ENCODE measurements around the gene LAMB1.
"Not testable (repeated sequence)": the region's sequence is repeated elsewhere in the genome, so short reads cannot be mapped to it uniquely, and the experiment has no call there.

Gene LAMB1

DNA sequence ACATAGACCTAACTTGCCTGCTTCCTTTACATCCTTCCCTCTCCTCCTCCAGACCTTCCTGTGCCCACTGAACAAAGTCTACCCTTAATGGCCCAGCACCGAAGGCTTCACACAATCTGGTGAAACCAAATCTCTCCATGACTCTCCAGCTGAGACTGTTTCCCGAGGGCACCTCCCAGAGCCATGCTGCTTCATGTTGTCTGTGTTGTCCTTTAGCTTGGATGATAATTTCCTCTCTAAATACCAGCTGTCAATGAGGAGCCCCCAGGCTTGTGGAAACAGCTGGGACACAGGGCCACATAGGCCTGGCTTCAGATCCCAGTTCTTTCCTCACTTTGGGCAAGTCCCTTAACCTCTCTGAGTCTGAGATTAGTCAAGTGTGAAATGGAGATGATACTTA lies 57.6 kb downstream of the LAMB1 start:
- no peak for DNase-seq (ENCODE audit: low read depth)

DNA sequence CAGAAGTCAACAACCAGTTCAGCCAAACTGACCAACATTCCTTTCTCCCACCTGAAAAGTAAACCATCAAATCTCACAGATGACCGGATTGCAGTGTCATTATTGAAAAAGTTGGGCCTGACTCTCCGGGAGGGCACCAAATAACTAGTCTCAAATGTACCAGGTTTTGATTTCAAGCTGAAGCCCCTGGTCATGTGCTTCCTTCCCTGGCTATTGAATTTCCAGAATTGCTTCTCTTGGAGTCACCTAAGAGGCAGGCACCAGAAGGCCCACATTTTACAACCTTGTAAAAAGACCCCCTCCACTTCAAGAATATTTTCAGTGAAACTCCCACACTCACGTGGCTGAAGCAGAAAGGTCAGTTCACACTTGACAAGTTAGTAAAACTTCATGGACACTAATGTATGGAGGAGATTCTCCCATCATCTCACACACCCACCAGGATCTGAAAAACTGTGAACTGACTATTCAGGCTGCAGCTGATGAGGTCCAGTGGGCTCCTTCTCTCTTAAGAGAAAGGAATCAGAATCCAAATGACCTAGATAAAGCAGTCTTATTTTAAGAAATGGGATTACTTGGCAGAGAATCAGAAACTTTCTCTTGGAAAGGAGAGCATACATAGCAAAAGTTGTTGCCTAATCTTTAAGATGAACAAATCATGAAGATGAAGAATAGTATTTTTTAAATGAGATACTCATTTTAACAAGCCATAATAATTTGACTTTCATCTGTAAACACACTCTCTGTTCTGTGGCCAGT lies 58.4 kb downstream of the LAMB1 start:
- no peak for DNase-seq (ENCODE audit: low read depth)

DNA sequence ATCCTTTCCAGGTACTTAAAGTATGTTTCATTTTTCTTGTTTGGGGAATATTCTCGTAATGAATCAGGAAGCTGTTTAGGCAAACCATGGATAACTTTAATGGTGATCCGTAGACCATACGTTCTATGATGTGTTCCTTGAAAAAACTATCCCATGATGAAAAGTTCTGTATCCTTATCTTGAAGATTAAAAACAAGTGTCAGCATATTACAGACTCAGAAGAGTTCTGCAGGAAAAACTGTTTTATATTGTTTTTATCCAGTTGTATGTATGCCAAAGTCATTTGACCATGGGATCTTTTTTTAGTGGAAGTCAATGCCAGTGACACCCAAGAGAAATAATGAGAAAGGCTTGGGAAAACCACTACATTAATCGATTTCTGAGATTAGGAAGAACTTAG lies 59.9 kb downstream of the LAMB1 start:
- DNase-seq (ENCODE audit: low read depth), result no peak

DNA sequence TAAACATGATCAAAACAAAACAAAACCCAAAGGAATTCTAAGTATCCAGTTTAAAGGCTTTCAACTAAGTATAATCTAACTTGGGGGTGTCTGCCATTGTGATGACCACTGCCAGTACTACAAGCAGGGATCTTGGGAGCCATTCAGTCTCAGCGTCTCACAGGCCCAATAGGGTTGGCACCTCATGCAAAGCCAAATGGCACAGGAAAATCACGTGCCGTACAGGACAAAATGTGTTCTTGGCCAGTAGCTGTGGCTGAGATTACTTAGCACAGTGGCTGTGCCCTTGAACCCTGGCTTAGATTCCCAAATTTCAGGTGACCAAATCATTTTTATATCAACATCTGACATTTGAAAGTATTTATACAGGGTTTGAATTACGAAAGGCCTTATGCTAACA lies 62.0 kb downstream of the LAMB1 start:
- DNase-seq (ENCODE audit: low read depth), result no peak

DNA sequence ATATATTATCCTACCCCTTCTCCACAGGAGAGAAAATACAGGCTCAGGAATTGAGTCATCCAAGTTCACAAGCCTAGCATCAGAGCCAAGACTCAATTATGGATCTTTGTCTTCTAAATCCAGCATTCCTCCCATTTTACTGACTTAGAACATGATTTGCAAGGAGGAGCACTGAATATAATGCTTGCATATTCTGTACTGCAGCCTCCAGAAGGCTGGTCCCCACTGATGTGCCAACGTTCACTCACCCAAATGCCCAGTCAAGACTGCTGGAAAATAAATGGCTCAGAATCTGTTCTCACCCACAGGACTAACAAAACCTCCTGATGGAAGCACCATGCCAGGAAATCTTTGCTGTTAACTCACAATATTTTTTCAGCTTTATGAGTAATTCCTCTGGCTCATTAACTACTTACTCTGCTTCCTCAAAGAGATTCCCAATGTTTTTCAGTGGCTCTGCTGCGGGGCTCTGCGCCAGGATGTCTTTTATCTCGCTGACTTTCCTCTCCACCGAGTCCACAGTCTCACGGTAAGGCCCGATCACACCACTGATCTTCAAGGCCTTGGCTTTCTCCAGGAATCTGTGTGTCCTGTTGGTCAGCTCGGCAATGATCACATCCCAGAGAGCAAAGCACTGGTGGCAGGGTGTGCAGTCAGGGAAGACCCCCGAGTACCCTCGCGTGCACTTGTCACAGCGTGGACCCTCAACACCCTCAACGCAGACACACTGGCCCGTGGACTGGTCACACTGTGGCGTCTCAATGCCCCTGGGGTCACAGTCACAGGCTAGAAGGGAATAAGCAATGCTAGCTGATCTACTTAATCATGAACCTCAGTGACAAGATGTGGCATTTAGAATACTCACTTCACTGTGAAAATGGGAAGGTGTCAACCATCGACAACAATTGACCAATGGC lies 63.1 kb downstream of the LAMB1 start:
- no peak for DNase-seq (ENCODE audit: low read depth)

DNA sequence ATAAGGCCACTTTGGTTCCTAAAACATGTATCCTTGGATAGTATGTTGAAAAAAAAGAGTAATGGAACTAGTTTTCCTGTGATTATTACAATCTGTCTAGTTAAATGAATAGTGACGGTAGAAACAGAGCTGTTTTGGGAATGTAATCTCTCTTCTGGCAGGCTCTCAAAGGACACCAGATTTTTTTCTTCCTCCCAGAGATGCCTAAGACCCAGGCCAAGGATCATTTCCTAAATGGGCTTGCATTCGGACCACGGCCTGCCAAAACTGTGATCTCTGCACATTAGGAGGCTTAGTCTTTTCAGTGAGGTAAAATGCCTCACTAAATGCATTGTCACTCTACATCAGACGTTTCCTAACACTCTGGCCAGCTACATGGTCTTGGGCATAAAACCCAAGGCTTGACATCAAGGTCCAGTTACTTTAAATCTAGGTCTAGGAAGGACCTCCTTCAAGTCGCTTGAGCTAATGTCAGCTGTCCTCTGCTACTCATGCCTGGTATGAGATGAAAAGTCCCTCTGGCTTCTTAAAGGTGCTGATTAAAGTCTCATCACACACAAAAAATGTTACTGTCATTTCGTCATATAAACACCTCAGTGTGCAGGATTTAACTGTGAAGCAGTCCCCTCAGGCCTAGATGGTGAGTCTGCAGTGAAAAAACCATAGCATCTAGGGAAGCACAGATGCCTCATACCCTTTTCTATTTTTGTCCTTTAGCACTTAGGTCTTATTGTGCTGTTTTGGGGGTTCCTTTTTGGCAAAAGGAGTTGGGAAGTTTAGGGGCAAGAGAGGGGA lies 64.3 kb downstream of the LAMB1 start:
- DNase-seq (ENCODE audit: low read depth), result no peak

DNA sequence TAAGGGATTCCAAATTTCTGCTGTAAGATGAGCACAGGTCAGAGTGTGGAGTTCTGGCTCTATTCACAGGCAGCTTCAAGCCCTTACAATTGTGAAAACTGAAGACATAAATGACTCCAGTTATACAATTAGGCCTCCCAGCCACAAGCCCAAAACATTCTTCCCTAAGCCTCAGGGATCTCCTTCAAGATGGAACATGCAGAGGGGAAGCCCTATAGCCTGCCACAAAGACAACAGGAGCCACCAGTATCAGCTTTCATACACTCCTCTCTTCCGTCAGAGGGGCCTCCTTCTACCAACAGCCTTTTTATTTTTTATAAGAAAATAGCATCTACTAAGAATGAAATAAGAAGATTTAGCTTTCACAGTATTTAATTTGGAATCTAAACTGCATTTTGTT lies 65.4 kb downstream of the LAMB1 start:
- DNase-seq (ENCODE audit: low read depth), result no peak

DNA sequence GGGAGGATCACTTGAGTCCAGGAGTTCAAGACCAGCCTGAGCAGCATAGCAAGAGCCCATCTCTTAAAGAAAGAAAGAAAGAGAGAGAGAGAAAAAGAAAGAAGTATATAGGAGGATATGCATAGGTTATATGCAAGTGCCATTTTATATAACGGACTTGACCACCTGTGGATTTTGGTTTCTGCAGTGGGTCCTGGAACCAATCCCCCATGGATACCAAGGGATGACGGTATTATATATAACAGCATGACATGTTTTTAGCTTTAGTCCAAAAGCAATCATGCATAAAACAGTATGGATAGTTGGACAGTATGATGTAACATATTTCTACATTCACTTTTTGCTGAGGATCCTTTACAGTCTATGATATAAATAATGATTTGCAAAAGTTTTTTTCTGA lies 66.6 kb downstream of the LAMB1 start:
- DNase-seq (ENCODE audit: low read depth), result no peak

DNA sequence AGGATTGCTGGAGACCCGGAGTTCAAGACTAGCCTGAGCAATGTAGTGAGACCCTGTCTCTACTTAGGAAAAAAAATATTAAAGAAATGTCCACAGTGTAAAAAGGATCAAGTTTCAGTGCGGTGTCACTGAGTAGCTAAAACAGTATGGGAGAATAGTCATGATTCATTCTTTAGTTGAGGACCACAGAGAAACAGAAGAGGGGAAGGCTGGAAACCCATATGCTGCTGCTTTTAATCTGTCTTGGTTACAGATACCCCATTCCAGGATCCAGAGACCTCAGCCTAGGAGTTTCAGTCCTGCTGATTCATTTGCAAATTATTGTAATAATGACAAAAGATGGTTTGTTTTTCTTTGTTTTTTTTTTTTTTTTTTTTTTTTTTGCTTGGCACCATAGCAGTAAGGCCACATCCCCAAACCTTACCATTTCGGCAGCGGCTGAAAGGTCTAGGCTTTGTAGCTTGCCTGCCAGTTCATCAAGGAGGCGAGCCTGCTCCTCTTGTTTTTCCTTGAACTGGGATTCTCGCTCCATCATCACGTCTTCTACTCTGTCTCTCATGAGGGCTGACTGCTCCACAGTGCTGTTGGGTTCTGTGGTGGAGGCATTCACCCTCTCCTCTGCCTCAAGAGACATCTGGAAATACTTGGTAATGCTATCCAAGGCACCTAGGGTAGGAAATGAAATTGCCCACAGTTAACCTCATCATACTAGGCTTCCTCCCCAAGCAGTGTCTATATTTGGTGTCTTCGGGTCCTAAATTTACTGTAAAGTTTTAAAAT lies 67.8 kb downstream of the LAMB1 start:
- no peak for DNase-seq (ENCODE audit: low read depth)

DNA sequence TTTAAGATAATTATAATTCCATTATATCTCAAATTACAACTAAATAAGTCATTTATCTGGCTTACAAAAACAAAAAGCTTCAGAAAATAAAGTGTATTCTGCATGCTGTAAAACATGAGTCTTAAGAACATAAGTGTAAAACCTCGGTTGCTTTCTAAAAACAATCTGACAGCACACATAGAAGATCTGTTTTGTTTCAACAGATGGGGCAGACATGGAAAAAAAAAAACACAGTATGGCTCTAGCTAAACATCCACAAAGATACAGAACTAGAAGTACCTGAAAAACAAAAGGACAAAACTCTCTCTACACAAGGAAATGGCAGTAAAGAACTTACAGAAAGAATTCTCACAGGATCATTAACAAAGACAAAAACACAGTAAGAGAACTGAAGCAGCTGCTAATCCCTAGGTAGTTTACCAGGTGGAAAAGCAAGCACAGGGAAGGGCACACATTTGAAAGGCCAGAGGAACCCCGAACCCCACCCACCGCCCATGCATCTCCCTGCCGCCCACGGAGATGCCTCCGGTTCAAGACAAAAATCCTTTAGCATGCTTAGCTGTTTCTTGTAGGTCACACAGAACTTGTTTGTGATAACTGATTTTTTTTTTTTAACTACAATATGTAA lies 69.5 kb downstream of the LAMB1 start:
- DNase-seq (ENCODE audit: low read depth), result no peak

DNA sequence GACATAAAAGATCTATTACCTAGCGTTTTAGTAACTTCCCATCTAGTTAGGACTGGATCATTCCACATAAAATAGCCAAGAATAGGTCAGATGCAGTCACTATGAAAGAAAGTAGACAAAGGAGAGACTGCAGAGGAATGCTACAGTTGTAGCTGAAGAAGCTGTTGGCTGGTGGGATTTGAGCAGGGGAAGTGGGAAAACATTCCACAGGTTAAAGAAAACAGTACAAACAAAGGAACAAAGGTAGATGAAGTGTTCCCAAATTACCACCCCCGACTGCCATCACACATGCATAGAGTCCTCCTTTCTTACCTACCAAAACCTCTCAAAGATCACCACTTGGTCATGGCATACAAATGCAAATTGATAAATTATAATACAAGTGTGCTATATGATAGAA lies 70.2 kb downstream of the LAMB1 start:
- no peak for DNase-seq (ENCODE audit: low read depth)

DNA sequence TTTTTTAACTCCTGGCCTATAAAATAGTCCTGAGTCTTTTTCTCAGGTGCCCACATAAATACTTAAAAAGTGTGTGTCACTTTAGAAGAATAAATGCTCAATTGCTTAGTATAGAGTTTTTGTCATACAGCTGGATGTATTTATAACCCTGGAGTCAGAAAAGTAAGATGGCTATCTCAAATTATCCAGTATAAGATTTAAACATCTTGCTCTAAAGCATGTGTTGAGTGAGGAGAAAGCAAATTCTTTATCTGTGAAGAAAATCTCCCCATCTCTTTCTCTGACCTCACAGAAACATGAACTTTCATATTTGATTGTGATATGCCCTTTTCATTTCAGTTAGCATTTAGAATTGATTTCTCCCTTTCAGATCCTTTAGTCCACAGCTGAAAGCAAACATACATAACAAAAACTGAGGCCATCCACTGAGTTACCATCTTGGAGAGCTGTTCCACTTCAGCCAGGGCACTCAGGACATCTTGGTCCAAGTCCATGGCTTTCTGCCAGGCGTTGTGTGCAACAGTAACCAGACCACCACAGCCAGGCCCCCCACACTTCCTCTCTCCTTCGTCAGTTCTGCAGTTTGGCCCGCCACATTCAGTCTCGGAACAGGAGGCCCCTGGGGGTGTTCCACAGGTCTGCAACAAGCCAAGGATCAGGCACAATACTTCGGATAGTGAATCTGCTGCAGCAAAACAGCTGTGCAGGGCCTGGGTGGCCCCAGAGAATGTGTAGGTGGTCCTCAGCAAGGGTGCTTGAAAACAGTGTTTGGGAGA lies 71.0 kb downstream of the LAMB1 start:
- no peak for DNase-seq (ENCODE audit: low read depth)

DNA sequence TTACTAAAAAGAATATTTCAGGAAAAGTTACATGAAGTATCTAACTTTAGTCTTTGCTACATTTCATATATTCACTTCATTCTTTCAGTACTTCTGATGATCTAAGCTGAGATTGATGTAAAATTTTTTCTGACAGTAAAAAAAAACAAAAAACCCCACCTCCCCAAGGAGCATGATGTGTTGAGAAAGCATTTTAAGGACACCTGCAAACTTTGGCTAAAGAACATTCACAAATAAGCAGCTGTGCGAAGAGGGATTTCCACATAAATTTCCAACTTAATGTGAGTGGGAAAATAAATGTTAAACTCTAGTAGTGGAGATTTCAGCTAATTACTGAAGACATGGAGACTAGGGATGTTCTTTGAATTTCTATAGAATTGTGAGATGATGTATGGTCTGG lies 76.5 kb downstream of the LAMB1 start:
- no peak for DNase-seq (ENCODE audit: low read depth)

DNA sequence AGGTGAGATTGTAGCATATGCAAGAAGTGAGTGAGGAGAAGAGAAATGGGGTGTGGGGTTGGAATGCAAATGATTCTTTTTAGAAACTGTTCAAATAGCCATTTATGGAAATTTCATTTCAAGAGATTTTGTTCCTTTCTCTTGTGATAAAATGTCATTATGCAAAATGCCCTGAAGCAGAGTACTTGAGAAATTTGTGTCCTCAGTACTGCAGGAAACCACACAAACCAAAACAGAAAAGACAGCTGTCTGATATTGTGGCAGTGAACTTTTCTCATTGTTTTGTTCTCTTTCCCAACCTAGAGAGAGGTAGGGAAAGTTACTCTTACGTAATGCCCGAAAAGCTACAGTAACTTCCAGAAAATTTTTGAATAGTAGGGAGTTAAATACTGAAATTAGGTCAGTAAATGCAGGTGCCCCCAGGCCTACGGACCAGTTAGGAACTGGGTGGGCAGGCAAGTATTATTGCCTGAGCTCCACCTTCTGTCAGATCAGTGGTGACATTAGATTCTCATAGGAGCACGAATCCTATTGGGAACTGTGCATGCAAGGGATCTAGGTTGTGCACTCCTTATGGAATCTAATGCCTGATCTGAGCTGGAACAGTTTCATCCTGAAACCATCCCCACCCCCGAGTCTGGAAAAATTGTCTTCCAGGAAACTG lies 78.0 kb downstream of the LAMB1 start:
- DNase-seq (ENCODE audit: low read depth), result no peak

DNA sequence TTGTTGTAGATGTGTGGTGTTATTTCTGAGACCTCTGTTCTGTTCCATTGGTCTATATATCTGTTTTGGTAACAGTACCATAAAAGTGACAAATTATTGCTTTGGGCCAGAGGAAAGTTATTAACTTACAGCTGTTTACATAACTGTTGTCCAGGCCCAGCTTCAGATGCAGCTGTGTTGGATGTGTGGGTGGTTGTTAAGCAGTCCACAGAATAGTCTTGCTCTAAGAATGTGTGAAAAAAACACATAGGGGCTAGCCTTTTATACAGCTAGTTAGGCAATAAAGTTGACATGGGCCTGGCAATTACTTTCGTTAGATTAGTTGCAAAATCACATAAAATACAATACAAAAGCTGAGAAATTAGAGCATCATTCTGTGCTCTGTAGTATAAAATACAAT lies 80.1 kb downstream of the LAMB1 start:
- DNase-seq (ENCODE audit: low read depth), result no peak

DNA sequence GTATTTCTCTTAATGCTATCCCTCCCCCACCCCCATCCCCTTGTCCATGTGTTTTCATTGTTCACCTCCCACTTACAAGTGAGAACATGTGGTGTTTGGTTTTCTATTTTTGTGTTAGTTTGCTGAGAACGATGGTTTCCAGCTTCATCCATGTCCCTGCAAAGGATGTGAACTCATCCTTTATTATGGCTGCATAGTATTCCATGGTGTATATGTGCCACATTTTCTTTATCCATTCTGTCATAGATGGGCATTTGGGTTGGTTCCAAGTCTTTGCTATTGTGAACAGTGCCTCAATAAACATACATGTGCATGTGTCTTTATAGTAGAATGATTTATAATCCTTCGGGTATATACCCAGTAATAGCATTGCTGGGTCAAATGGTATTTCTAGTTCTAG lies 81.1 kb downstream of the LAMB1 start:
- DNase-seq (ENCODE audit: low read depth), result not testable (repeated sequence)

DNA sequence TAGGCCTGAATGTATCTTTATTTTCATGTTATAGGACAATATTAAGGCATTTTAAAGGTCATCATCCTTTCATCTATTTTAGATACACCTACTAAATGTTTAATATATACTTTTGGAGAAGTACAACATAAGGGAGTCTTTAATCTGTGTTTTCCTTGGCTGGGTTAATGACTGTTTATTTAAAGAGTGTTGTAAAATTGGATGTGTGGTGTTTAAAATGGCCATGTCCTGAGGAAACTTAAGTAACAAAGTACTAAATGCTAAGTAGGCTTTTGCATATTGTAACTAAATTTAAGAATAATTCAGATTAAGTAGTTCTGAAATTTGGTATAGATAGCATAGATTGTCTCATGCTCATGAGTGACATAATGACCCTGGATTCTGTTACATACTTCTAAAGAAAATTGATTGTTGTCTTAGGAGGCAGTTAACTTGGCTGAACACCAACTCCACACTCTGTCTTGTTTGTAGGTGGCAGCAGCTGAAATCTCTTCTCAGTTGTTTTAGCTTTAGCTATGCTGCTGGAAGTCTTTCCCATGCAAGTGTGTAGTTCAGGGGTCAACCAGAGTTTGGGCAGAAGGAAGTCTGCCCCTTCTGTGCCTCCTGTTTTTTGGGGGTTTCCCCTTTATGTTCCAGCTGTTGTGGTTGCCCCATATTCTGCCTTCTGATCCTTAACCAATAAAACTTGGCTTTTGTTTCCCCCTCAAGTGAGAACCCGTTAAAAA lies 82.8 kb downstream of the LAMB1 start:
- DNase-seq (ENCODE audit: low read depth), result no peak

DNA sequence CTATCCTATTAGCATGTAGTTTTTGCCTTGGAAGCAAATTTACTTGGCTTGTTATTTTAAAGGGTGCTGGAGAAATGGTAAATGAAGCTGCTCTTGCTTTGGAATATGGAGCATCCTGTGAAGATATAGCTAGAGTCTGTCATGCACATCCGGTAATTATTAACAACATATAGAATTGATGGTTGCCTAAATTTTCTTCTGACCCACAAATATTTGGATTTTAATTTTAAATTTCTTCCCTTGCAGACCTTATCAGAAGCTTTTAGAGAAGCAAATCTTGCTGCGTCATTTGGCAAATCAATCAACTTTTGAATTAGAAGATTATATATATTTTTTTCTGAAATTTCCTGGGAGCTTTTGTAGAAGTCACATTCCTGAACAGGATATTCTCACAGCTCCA lies 84.0 kb downstream of the LAMB1 start:
- DNase-seq (ENCODE audit: low read depth), result no peak
